GM18951 (cell line): ENCODE data around the gene NEK3.
"Not testable (repeated sequence)": the region's sequence is repeated elsewhere in the genome, so short reads cannot be mapped to it uniquely, and the experiment has no call there.

ENCODE experiments used
- POLR2A ChIP-seq: IDR thresholded peaks from 4 replicates; pipeline ENCODE4 v1.6.1; 2011; ENCODE audit warnings: mild to moderate bottlenecking; ENCODE audit not compliant: insufficient read length, insufficient read depth; ENCODE audit errors: extremely low read depth
- in situ Hi-C: fragments of 300-500 bp; cut with MboI; formaldehyde crosslinking; loops from one replicate; pipeline ENCODE4 v1.12.0; 2022; ENCODE audit warnings: low sequenced_read_pairs, mixed read lengths, inconsistent platforms; ENCODE audit not compliant: unreplicated experiment

Gene NEK3

GRCh38 chr13:52159159-52159982, at the start of gene NEK3:
Gene NEK3, minus strand, starts transcription at chr13:52159597. Its CDS starts 3,406 bp downstream, at chr13:52156191.
- TF ChIP-seq POLR2A, result peak; percentile 25
- in situ Hi-C loops, result no loop called here

GRCh38 chr13:52208384-52208783, 49.0 kb upstream of the NEK3 start:
- in situ Hi-C loops, result not testable (repeated sequence)

- in situ Hi-C loops, result not testable (repeated sequence)
Observed at GRCh38 chr13:52207896-52208295, 48.5 kb upstream of the NEK3 start.

- in situ Hi-C loops, result not testable (repeated sequence)
Observed at GRCh38 chr13:52207337-52207736, 47.9 kb upstream of the NEK3 start.

GRCh38 chr13:52204546-52204945, 45.1 kb upstream of the NEK3 start:
- in situ Hi-C loops, result not testable (repeated sequence)

- in situ Hi-C loops, result not testable (repeated sequence)
Observed at GRCh38 chr13:52203864-52204263, 44.5 kb upstream of the NEK3 start.

GRCh38 chr13:52202506-52202905, 43.1 kb upstream of the NEK3 start:
- in situ Hi-C loops, result not testable (repeated sequence)

- in situ Hi-C loops, result not testable (repeated sequence)
Observed at GRCh38 chr13:52201439-52202193, 42.2 kb upstream of the NEK3 start.

GRCh38 chr13:52195401-52195837, 36.0 kb upstream of the NEK3 start:
- TF ChIP-seq POLR2A, result peak; percentile 40
- in situ Hi-C loops, result no loop called here

GRCh38 chr13:52194184-52194868, 34.9 kb upstream of the NEK3 start:
- in situ Hi-C loops, result no loop called here
- TF ChIP-seq POLR2A, result peak; percentile 84

GRCh38 chr13:52193587-52194183, 34.3 kb upstream of the NEK3 start:
- in situ Hi-C loops, result not testable (repeated sequence)

GRCh38 chr13:52187424-52188187, 28.2 kb upstream of the NEK3 start:
- in situ Hi-C loops, result not testable (repeated sequence)

GRCh38 chr13:52187029-52187423, 27.6 kb upstream of the NEK3 start:
- in situ Hi-C loops, result no loop called here
- no peak for TF ChIP-seq POLR2A

GRCh38 chr13:52181316-52181954, 22.0 kb upstream of the NEK3 start:
- in situ Hi-C loops, result not testable (repeated sequence)
